Endothelial cell of umbilical vein (primary cell): ENCODE data around the gene OR51V1.

Experiments
- CTCF ChIP-seq, 2 donors: IDR thresholded peaks; 1 replicate in 1 of 2; 2 replicates in 1 of 2; pipeline ENCODE4 v1.5.1; 2011; ENCODE audit warnings: low read length in 2 of 2, mild to moderate bottlenecking in 2 of 2, moderate library complexity in 2 of 2, control low read depth in 1 of 2, inconsistent platforms in 1 of 2, low read depth in 1 of 2; ENCODE audit not compliant: insufficient read depth in 1 of 2; ENCODE audit errors: extremely low read depth in 1 of 2
- MYC ChIP-seq: IDR thresholded peaks from one replicate; pipeline ENCODE4 v1.6.1; 2011; ENCODE audit warnings: mild to moderate bottlenecking, low read depth, low read length

GRCh38 chr11:5242933-5243815 lies 42.7 kb upstream of the OR51V1 start:
- no peak for TF ChIP-seq MYC
- no peak for TF ChIP-seq CTCF (IDR thresholded peaks at IDR 0.05; ENCODE audit: extremely low read depth in 1 of 2, insufficient read depth in 1 of 2, low read depth in 1 of 2, low read length in 2 of 2)
